ENCODE data around the gene DHCR24.
A peak's percentile ranks its signal among the peaks of the same experiment; 100 is the strongest.

DHCR24 gene

DNA sequence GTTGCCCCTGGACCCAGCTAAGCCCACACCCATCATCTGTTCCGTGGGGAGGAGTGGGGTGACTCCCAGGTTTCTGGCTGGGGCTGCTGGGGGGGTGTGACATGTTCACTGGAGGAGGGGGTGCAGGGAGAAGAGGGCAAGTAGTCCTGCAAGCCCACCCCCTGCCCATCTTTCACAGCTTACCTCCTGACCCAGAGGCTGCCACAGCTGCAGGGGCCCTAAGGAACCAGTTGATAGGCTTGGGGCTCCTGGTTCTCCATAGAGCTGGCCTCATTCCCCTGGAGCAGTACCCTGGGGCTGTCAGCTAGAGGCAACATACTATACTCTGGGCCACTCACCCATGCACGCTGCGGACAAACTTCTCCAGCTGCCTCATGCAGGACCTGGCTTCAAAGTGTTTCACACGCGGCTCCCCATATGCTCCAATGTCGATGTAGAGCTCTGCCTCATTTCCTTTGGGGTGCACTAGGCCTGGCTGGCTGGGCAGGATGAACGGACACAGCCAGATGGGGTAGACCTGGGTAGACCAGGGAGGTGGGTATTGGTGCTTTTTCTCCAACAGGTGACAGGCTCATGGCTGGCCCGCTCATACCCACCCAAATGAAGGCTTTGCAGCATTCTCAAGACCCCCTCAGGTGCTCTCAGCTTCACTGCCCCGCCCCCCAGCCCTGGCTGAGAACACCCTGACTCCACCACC is 33.8 kb downstream of the DHCR24 start:
- H3K36me3 ChIP-seq (ENCODE audit: insufficient read depth, low read length) = peaks cover 91% of the 10 kb centered on the region
- no peak overlapping the region for H3K27ac ChIP-seq
- H3K9ac ChIP-seq (ENCODE audit: insufficient read length) = no peak overlapping the region
- no peak for TF ChIP-seq FOXP2 (optimal IDR thresholded peaks at IDR 0.05; ENCODE audit: control extremely low read depth, extremely low read length, insufficient read depth)
- no peak for TF ChIP-seq EZH2 (IDR thresholded peaks at IDR 0.05)
- no peak for TF ChIP-seq POLR2AphosphoS5 (IDR thresholded peaks at IDR 0.05; ENCODE audit: borderline replicate concordance, low read depth, low read length)
- DNase-seq (ENCODE audit: low read depth, low spot score) = no peak
- H3K4me3 ChIP-seq = no peak overlapping the region
- no peaks in the 10 kb centered on the region for H3K9me3 ChIP-seq (ENCODE audit: low read depth, low read length)

DNA sequence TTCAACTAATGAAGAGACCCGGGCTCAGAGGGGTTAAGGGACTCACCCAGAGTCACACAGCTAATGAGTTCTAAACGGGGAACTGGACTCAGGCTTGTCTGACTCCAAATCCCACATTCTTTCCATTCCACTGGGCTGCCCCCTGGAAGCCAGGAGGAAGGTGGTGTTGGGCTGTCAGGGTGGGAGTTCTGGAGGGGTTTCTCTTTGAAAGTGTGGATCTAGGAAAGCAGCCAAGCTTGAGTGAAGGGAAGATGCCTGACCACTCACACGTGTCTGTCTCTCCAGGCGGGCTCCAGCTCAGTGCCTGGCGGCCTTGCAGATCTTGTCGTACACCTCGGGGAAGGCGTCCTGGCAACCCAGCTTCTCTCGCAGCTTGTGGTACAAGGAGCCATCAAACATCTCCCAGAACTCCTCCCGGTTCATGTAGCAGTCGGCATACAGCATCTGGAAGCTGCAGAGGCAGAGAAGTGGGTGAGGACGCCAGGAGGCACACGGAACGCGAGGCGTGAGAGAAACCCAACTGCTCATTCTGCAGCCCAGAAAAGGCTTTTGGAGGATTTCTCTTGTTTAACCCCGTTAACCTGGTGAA is 35.0 kb downstream of the DHCR24 start:
- Histone ChIP-seq H3K27ac (no peak overlapping the region), H3K9ac (ENCODE audit: insufficient read length) (no peak overlapping the region), H3K9me3 (ENCODE audit: low read depth, low read length) (no peaks in the 10 kb centered on the region), H3K36me3 (ENCODE audit: insufficient read depth, low read length) (peaks cover 79% of the 10 kb centered on the region), H3K4me3 (no peak overlapping the region)
- DNase-seq (ENCODE audit: low read depth, low spot score) = no peak
- peak; percentile 20; the same call in 1 of the 2 replicates for TF ChIP-seq POLR2AphosphoS5 (IDR thresholded peaks at IDR 0.05; ENCODE audit: borderline replicate concordance, low read depth, low read length)
- no peak for TF ChIP-seq FOXP2 (optimal IDR thresholded peaks at IDR 0.05; ENCODE audit: control extremely low read depth, extremely low read length, insufficient read depth)
- TF ChIP-seq EZH2 (IDR thresholded peaks at IDR 0.05) = no peak

DNA sequence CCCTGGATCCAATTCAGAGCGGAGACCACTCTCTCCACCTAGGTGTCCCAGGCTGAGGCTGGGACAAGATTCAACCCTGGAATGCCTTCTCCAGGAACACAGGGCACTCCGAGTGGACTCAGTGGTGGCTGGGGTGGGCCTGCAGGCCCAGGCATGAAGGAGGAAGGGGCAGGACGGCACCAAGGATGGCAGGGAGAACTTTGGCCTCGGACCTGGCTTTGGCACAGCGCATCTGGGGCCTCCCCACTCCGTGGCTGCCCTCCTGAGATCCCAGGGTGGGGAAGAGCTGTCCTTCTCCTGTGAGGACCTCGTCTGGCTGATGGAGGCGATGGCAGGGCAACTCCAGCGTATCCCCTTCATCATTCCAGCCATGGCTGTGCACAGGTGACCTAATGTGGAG is 35.6 kb downstream of the DHCR24 start:
- H3K27ac ChIP-seq = no peak overlapping the region

DNA sequence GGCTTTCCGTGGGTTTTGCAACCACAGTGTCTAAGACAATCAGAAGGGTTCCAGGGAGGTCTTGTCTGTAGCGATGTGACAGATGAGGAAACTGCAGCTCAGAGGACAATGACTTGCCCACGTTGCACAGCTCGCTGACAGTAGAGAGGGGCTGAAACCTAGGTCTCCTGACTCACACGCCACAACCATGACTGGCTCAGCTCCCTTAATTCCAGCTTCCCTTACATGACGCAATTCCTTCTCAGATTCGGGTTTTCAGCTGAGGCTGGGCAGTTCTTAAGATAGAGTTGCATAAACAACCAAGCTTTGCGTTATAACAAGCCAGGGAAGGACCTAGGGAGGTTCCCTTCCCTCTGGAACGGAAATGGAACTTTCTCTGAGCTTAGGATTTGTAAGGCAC is 36.3 kb downstream of the DHCR24 start:
- Histone ChIP-seq H3K4me3 (no peak overlapping the region), H3K9me3 (ENCODE audit: low read depth, low read length) (no peaks in the 10 kb centered on the region), H3K27ac (no peak overlapping the region), H3K9ac (ENCODE audit: insufficient read length) (no peak overlapping the region), H3K36me3 (ENCODE audit: insufficient read depth, low read length) (peaks cover 66% of the 10 kb centered on the region)
- no peak for DNase-seq (ENCODE audit: low read depth, low spot score)
- no peak for TF ChIP-seq FOXP2 (optimal IDR thresholded peaks at IDR 0.05; ENCODE audit: control extremely low read depth, extremely low read length, insufficient read depth)
- TF ChIP-seq POLR2AphosphoS5 (IDR thresholded peaks at IDR 0.05; ENCODE audit: borderline replicate concordance, low read depth, low read length) = no peak
- TF ChIP-seq EZH2 (IDR thresholded peaks at IDR 0.05) = no peak

More for the DNA sequence above, 35.6 kb downstream of the DHCR24 start:
- Histone ChIP-seq H3K9ac (ENCODE audit: insufficient read length) (no peak overlapping the region), H3K9me3 (ENCODE audit: low read depth, low read length) (no peaks in the 10 kb centered on the region), H3K36me3 (ENCODE audit: insufficient read depth, low read length) (peaks cover 73% of the 10 kb centered on the region), H3K4me3 (no peak overlapping the region)
- DNase-seq (ENCODE audit: low read depth, low spot score) = no peak
- TF ChIP-seq POLR2AphosphoS5 (IDR thresholded peaks at IDR 0.05; ENCODE audit: borderline replicate concordance, low read depth, low read length) = no peak
- no peak for TF ChIP-seq EZH2 (IDR thresholded peaks at IDR 0.05)
- no peak for TF ChIP-seq FOXP2 (optimal IDR thresholded peaks at IDR 0.05; ENCODE audit: control extremely low read depth, extremely low read length, insufficient read depth)

DNA sequence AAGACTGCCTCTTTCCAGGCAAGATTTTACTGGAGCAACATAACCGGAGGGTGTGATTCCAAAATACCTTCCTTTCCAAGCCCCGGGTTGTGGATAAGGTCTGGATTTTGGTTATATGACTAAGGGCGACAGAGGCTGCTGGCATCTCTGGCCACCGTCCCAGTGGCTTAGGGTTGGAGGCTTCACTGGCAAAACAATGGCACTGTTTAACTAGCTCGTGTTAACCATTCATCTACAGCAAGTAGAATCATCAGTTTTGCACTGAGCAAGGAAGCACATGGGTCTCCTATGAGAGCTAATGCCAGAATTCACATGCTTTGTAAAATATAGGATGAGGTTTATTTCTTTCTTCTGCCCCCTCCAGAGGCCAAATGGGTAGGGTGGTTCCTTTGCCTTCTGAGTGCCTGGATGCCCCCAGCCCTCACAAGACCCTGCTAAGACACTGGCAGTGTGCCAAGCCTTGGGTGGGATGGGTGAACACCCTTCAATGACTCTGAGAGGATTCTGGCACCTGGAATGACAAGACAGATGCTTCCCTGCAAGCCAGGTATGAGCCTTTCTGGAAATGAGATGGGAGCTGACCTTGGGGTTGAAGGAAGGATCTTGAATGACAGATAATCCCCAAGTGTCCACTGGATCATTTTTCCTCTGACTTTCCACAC is 36.8 kb downstream of the DHCR24 start:
- Histone ChIP-seq H3K4me3 (no peak overlapping the region), H3K9ac (ENCODE audit: insufficient read length) (no peak overlapping the region), H3K36me3 (ENCODE audit: insufficient read depth, low read length) (peaks cover 61% of the 10 kb centered on the region), H3K9me3 (ENCODE audit: low read depth, low read length) (no peaks in the 10 kb centered on the region), H3K27ac (no peak overlapping the region)
- TF ChIP-seq EZH2 (IDR thresholded peaks at IDR 0.05) (no peak), POLR2AphosphoS5 (IDR thresholded peaks at IDR 0.05; ENCODE audit: borderline replicate concordance, low read depth, low read length) (no peak), FOXP2 (optimal IDR thresholded peaks at IDR 0.05; ENCODE audit: control extremely low read depth, extremely low read length, insufficient read depth) (no peak)
- no peak for DNase-seq (ENCODE audit: low read depth, low spot score)

DNA sequence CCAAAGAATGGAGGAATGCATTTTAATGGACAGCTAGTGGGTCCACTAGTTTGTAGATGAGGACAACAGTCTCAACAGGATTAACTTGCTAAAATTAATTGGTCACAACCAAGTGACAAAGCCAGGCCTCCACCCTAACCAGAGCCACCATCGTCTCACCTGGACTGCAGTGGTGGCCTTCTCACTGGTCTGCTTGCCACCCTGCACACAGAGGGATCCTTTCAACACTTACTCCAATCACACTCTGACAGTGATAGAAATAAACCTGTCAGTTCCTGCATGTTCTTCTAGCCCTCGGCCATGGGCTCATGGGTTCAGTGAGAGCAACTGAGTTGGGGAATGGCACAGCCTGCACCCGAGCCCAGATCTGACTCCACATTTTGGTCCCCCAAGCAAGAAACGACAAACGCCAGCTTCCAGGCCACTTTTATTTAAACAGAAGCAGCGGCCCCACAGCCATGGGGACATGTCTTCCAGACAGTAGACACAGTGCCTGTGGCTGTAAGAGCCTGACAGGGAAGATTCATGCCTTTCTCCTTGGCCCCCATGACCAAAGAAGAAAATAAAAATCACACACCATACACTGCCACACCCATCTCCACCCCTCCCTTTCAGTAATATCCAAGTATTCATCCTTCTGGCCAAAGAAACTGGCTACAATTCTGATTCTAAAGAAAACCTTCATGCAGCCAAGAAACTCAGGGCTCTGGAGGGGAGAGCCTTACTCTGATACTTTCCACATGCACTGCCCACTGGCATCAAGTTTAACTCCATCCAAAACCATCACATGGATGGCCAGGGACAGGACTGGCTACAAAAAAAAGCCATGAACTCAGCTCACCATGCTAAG is 37.6 kb downstream of the DHCR24 start:
- H3K36me3 ChIP-seq (ENCODE audit: insufficient read depth, low read length) = peaks cover 57% of the 10 kb centered on the region
- H3K27ac ChIP-seq = no peak overlapping the region
- H3K9me3 ChIP-seq (ENCODE audit: low read depth, low read length) = no peaks in the 10 kb centered on the region
- no peak for TF ChIP-seq POLR2AphosphoS5 (IDR thresholded peaks at IDR 0.05; ENCODE audit: borderline replicate concordance, low read depth, low read length)
- no peak for TF ChIP-seq FOXP2 (optimal IDR thresholded peaks at IDR 0.05; ENCODE audit: control extremely low read depth, extremely low read length, insufficient read depth)
- no peak for TF ChIP-seq EZH2 (IDR thresholded peaks at IDR 0.05)
- H3K9ac ChIP-seq (ENCODE audit: insufficient read length) = no peak overlapping the region
- H3K4me3 ChIP-seq = no peak overlapping the region
- DNase-seq (ENCODE audit: low read depth, low spot score) = no peak

DNA sequence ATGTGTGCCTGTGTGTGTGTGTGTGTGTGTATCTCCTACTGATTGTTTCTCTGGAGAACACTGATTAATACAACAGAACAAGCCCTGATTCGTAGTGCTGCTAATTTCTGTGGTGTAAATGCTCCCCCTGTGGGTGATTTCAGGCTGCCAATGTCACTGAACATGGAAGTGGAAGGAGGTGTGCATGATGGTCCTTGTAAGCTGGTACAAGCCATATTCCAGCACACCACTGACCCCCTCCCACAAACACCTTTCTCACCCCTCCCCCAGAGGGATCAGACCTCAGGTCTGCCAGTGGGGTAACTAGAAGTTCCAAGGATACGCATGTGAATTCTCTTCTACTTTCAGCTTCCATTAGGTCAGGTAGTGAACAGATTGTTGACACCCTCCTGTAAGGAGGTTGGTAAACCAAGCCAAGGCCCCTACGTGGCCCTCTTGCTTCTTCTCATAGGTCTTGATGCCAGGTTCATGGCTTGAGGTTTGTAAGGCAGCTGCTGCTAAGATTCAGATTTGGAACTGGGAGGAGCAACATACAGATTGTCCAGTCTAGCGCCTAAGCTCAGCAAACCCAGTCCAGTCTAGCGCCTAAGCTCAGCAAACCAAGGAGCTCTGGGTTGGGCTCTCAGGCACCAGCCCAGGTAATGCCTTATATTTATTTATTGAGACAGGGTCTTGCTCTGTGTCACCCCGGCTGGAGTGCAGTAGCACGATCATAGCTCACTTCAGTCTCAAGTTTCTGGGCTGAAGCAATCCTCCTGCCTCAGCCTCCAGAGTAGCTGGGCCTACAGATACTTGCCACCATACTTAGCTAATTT is 38.7 kb downstream of the DHCR24 start:
- no peak for DNase-seq (ENCODE audit: low read depth, low spot score)
- H3K9me3 ChIP-seq (ENCODE audit: low read depth, low read length) = no peaks in the 10 kb centered on the region
- peaks cover 46% of the 10 kb centered on the region for H3K36me3 ChIP-seq (ENCODE audit: insufficient read depth, low read length)
- no peak overlapping the region for H3K9ac ChIP-seq (ENCODE audit: insufficient read length)
- H3K4me3 ChIP-seq = no peak overlapping the region
- no peak for TF ChIP-seq FOXP2 (optimal IDR thresholded peaks at IDR 0.05; ENCODE audit: control extremely low read depth, extremely low read length, insufficient read depth)
- no peak for TF ChIP-seq POLR2AphosphoS5 (IDR thresholded peaks at IDR 0.05; ENCODE audit: borderline replicate concordance, low read depth, low read length)
- TF ChIP-seq EZH2 (IDR thresholded peaks at IDR 0.05) = no peak
- H3K27ac ChIP-seq = no peak overlapping the region

Data from SK-N-MC (cell line).